MG63 (cell line): Measurements from ENCODE around the gene FARP1. TPM values are rescaled to one million over a fixed set of nuclear protein-coding genes. Genes with fewer than 3 reads are reported as not detected.

Source experiments
- DNase-seq: peaks from one replicate; pipeline ENCODE4 v3.0.0-alpha.2; 2020
- H3K27me3 ChIP-seq: fragments of 250-450 bp; sonication (Bioruptor Pico); 2 replicates; pipeline ENCODE4 v1.5.1; 2020; ENCODE audit warnings: mild to moderate bottlenecking, moderate library complexity
- H3K36me3 ChIP-seq: fragments of 250-450 bp; sonication (Bioruptor Pico); 2 replicates; pipeline ENCODE4 v1.5.1; 2020; ENCODE audit warnings: mild to moderate bottlenecking, moderate library complexity
- H3K4me3 ChIP-seq: fragments of 250-450 bp; sonication (Bioruptor Pico); 2 replicates; pipeline ENCODE4 v1.5.1; 2020; ENCODE audit warnings: mild to moderate bottlenecking, moderate library complexity
- H3K9me3 ChIP-seq: fragments of 250-450 bp; sonication (Bioruptor Pico); 2 replicates; pipeline ENCODE4 v1.5.1; 2020; ENCODE audit warnings: mild to moderate bottlenecking, moderate library complexity
- total RNA-seq: library from RNA; depleted of rRNA; stranded (reverse); fragments of >200 nt; shearing (Covaris generic); gene quantifications from 2 replicates; pipeline ENCODE4 v1.2.3, GENCODE V29; 2014; ENCODE audit warnings: low replicate concordance

Gene FARP1
- total RNA-seq, 1 experiment from 2014 or later = 16.0 TPM

DNA sequence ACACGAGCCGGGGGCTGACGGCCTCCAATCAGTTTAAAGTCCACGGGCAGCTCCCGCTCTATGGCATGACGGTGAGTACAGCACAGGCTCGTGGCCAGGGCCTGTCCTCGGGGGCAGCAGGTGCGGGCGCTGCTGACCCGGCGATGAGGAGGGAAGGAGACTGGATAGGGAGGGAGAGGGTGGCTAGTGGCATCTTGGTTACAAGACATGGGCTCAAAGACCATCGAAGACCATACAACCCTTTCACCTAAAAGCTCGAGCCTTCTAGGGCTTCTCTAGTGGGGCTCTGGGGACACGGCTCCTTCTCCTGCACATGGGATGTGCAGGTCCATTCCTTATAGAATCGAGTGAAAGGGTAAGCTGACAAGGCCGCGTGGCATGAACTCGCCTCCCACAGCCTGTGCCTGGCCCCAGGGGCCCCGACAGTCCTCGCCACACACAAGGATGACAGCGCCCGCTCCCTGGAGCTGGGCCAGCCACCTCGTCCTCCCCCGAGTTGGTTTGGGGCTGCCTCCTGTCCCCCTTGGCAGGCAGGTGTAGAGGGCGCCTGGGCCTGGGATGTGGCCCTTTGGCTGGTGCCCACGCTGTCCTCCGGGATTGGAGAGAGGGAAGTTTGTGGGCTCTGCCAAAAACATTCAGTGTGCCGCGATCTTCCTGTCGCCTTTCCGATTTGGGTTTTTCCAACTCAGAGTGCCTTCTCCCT is 296.4 kb downstream of the FARP1 start:
- Histone ChIP-seq H3K36me3 (peaks cover 4% of the 10 kb centered on the region), H3K27me3 (no peaks in the 10 kb centered on the region), H3K9me3 (no peaks in the 10 kb centered on the region), H3K4me3 (no peak overlapping the region)
- no peak for DNase-seq

DNA sequence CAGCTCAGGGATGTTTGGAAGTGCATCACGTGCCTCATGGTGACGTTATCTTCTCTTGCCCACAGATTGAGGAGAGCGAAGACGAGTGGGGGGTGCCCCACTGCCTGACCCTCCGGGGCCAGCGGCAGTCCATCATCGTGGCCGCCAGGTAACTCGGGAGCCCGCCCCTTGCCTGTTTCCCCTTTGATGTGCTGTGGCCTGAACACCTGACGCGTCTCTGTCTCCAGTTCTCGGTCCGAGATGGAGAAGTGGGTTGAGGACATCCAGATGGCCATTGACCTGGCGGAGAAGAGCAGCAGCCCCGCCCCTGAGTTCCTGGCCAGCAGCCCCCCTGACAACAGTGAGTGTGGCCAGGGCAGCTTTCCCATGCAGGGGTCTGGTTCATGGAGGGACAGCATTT is 297.0 kb downstream of the FARP1 start:
- Histone ChIP-seq H3K36me3 (peaks cover 5% of the 10 kb centered on the region), H3K9me3 (no peaks in the 10 kb centered on the region)
- DNase-seq = no peak

DNA sequence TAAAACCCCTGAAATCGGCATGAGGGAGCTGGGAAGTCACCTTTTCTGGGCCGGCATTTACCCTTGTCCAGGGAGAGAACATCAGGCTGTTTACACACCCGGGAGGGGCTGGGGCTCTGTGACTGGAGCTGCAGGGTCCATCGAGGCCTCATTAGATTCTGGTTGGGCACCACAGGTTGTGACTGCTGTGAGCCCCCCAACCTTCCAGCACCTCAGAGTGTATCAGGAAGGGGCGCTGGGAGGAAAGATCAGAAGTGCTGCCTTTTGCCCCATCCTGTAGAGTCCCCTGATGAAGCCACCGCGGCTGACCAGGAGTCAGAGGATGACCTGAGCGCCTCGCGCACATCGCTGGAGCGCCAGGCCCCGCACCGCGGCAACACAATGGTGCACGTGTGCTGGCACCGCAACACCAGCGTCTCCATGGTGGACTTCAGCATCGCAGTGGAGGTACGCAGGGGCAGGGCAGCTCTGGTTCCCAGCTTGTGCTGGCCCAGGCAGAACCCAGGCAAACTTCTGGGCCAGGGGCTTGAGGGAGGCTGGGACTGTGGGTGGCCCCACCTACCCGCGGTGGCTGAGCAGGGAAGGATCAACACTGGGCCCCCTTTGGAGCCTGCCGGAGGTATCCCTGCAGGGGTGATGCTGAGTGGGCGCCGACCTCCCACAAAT is 297.6 kb downstream of the FARP1 start:
- Histone ChIP-seq H3K9me3 (no peaks in the 10 kb centered on the region), H3K36me3 (peaks cover 8% of the 10 kb centered on the region), H3K4me3 (no peak overlapping the region), H3K27me3 (no peaks in the 10 kb centered on the region)
- DNase-seq = no peak

More for the DNA sequence above, 297.0 kb downstream of the FARP1 start:
- Histone ChIP-seq H3K27me3 (no peaks in the 10 kb centered on the region), H3K4me3 (no peak overlapping the region)

DNA sequence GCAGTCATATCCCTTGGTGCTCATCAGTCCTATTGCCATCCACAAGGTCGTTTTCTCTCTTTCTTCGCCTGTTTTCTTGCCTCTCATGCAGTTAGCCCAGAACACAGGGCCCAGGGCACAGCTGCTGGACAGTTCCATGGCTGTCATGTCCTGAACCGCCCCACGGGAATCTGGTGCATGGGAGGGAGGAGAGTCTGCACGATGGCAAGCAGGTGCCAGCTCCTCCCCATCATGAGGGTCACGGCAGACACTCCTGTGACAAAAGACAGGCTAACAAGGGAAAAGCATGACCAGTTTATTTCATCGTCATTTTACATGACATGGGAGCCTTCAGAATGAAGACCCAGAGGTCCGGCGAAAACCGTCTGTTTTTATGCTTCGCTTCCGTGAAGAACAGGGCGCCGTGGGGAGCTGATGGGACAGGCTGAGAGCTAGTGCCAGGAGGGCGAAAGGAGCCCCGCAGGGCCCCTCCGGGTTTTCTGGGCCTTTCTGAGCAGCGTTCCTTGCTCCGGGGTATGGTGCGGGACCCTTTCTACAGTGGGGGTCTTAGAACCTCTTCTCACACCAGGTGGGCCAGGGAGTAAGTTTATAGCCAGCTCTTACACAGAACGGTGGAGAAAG is 298.3 kb downstream of the FARP1 start:
- Histone ChIP-seq H3K36me3 (peaks cover 15% of the 10 kb centered on the region), H3K9me3 (no peaks in the 10 kb centered on the region), H3K4me3 (no peak overlapping the region), H3K27me3 (no peaks in the 10 kb centered on the region)
- no peak for DNase-seq

DNA sequence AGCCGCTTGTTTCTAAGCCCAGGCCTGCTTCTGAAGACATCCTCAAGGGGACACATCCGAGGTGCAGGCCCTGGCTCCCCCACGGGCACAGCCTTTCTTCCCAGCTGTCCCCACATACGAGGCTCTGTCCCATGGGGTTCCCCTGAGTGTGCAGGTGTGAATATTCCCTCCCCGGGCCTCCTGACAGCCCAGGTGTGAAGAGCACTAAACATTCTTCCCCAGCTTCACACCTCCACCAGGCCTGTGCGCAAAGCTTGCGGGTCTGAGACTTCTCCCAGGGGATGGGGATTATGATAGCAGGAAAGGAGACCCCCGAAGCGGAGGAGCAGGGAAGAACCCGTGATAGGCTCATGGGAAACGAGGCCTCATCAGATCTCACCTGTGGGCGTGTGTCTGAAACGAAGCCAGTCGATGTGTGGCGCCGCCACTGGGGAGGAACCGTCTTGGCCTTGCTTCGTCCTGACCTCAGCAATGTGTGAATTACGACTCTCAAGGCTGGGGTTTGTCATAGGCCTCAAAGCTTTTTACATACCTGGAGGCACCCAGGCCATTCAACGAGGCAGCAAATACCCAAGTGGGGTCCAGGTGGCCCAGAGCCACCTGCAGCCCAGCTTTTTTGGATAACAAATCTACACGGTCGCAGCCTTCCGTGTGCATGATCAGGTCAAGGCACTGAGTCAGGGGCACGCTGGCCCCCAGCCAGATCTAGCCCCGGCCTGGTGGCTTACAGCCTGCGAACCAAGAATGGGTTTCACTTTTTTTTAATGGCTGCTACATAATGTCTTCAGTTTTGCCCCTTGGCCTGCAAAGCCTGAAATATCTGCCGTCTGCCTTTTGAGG is 299.7 kb downstream of the FARP1 start:
- no peaks in the 10 kb centered on the region for H3K9me3 ChIP-seq
- H3K36me3 ChIP-seq = peaks cover 18% of the 10 kb centered on the region
- no peak for DNase-seq
- no peak overlapping the region for H3K4me3 ChIP-seq
- no peaks in the 10 kb centered on the region for H3K27me3 ChIP-seq

DNA sequence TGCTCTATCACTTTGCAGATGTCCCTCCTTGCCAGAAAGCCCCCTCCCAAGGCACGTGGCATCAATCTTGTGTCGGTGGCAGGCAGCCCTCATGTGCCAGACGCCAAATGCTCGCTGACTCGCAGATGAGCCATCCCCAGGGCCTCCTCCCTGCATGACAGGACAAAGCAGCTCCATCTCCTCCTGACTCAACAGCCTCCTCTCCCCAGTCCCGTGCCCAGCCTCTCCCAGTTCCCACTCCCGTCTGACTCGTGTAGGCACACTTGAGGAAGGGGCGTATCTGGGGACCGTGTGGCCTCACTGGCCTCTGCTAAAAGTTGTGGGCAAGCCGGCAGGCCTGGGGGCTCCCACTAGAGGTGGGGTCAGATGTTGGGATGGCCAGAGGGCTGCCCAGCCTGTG is 300.4 kb downstream of the FARP1 start:
- H3K27me3 ChIP-seq = no peaks in the 10 kb centered on the region
- H3K9me3 ChIP-seq = no peaks in the 10 kb centered on the region
- DNase-seq = peak; percentile 90
- peaks cover 19% of the 10 kb centered on the region for H3K36me3 ChIP-seq
- no peak overlapping the region for H3K4me3 ChIP-seq

DNA sequence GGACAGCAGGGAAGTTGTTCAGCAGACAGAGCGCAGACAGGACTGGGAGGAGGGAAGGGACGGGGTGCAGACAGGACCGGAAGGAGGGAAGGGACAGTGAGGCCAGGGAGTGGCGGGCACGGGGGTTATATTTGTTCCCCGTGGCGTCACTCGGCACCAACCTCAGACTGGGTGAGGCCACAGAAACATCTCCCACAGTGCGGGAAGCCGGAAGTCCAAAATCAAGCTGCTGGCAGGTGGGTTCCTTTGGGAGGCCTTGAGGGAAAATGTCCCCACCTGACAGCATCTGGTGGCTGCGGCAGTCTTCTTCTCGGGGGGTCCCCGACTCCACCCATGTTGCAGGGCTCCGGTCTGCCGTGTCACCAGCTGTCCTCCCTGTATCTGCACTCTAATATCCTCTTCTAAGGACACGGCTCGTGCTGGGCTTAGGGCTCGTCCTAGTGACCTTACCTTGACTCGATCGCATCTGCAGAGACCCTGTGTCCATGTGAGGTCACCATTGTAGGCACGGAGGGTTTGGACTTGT is 301.0 kb downstream of the FARP1 start:
- Histone ChIP-seq H3K36me3 (peaks cover 22% of the 10 kb centered on the region), H3K4me3 (no peak overlapping the region), H3K27me3 (no peaks in the 10 kb centered on the region), H3K9me3 (no peaks in the 10 kb centered on the region)
- no peak for DNase-seq

DNA sequence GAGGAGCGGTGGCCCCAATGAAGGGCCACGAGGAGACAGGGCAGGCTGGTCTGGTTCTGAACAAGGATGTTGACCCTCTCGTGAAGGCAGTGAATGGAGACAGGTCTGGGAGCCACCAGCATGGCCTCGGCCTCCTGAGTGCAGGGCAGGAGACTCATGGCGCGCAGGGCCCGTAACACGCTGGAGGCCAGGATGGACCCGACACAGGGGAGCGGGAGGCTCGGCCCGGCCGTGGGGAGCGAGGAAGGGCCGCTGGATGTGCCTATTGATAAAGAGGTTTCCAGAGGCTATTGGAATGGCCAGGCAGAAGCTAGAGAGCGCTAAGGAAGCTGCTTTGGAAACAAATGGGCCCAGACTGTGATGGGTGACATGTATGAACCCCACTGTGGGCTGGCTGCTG is 301.5 kb downstream of the FARP1 start:
- H3K4me3 ChIP-seq = no peak overlapping the region
- DNase-seq = no peak
- no peaks in the 10 kb centered on the region for H3K27me3 ChIP-seq
- H3K9me3 ChIP-seq = no peaks in the 10 kb centered on the region
- H3K36me3 ChIP-seq = peaks cover 25% of the 10 kb centered on the region

DNA sequence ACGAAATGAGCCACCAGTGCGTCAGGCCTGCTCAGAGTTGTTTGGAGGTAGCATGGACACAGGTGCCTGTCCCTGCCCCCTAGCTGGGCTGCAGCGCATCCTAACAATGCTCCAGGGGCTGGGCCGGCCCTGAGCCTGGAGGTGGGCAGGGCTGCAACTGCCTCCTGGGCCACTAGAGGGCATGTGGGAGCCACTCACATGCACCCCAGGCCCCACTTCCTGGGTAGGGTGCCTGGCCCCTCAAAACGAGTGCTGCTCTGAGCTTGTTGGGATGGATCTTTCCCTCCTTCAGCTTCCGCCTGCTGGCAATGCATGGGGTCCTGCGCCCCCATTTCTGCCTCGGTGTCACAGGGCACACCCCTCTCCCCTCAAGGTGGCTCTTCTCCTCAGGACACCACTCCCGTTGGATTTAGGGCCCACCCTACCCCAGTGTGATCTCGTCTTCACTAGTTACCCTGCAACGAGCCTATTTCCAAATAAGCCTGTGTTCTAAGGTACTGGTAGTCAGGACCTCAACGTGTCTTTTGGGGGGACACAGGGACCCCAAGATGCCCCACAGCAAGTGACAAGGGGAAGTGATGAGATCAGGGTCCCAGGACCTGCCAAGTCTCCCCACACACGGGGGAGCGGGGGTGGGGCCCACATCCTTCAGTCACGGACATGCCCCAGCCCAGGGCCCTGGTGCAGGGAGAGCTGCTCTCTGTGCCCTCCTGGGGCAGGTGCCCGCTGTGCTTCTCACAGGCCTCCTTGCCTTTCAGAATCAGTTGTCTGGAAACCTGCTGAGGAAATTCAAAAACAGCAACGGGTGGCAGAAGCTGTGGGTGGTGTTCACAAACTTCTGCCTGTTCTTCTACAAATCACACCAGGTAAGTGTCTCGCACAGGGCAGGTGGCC is 302.7 kb downstream of the FARP1 start:
- Histone ChIP-seq H3K27me3 (no peaks in the 10 kb centered on the region), H3K36me3 (peaks cover 31% of the 10 kb centered on the region), H3K4me3 (no peak overlapping the region), H3K9me3 (no peaks in the 10 kb centered on the region)
- DNase-seq = peak; percentile 61

DNA sequence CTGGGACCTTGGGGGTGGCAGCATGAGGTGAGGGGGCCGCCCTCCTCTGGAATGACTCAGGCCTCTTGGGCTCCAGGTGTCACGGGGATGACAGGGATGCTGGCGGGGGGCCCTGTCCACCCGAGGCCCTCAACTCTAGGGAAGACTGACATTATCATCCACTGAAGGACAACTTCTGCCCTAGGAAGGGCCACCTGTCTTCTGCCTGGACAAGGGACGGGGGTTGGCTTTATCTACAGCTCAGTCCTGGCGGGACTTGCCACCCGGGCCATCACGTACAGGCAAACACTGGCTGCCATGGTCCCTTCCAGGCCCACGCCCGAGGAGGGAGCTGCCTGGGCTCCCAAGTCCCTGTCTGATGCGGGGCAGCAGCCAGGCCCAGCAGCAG is 303.3 kb downstream of the FARP1 start:
- Histone ChIP-seq H3K36me3 (peaks cover 33% of the 10 kb centered on the region), H3K9me3 (no peaks in the 10 kb centered on the region), H3K4me3 (no peak overlapping the region), H3K27me3 (no peaks in the 10 kb centered on the region)
- no peak for DNase-seq

DNA sequence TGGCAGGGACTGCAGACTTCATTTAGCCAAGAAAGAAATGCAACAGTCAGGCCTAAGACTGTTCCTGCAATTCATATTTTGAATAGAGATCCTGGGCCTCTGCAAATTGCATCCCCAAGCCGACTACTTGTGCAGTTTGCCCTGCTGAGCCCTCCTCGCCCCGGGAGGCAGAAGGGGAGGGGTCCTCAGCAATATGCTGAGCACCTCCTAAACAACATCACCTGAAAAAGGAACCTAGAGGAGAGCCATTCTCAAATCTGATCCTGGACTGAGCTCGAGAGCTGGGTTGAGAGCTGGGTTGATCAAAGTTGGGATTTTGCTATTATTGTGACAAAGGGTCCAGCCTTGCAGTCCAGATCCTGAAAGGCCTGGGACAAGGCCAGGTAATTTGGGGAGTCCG is 304.2 kb downstream of the FARP1 start:
- Histone ChIP-seq H3K36me3 (peaks cover 42% of the 10 kb centered on the region), H3K4me3 (no peak overlapping the region), H3K9me3 (no peaks in the 10 kb centered on the region), H3K27me3 (no peaks in the 10 kb centered on the region)
- no peak for DNase-seq

DNA sequence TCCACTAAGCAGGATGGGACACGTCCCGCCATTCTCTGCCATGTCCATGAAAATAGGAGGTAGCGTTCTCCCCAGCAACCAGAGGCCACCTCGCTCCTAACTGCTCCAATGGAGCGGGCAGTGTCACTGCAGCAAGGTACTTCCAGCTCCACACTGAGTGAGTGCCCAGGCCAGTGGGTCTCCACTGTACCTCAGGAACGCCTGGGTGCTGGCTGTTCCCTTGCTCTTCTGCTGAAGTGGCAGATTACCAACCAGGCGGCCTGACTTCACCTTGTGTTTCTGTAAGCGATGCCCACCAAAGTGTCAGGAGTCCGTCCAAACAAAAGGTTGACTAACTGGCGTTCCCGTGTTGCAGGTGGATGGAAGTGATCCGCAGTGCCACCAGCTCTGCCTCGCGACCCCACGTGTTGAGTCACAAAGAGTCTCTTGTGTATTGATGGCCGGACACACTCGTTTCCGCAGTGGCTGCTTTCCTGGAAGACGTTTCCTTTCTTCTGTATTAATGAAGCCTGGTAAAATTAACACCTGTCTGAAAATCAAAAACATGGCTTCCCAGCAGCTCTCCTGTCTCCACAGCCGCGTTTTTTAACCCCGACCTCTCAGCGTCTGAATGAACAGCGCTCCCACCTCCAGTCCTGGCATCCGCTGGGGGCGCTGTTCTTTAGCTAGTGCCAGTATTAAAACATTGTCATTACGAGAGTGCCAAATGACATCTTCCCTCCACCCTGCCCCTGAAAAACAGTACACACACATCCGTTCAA is 305.2 kb downstream of the FARP1 start:
- DNase-seq = no peak
- peaks cover 51% of the 10 kb centered on the region for H3K36me3 ChIP-seq

DNA sequence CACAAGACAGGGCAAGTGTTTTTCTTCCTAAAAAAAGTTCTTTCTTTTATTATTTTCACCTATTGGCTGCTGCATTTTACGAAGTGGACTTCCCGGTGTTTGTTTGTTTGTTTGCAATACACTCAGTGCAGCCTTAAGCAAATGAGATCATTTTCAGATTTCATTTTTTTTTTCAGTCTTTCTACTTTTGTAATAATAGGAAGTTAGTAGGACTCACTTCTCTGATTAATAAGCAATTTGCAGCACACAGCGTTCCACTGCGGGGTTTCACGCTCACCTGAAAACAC is 305.7 kb downstream of the FARP1 start:
- Histone ChIP-seq H3K9me3 (no peaks in the 10 kb centered on the region), H3K27me3 (no peaks in the 10 kb centered on the region), H3K4me3 (no peak overlapping the region), H3K36me3 (peaks cover 56% of the 10 kb centered on the region)
- no peak for DNase-seq

More for the DNA sequence above, 305.2 kb downstream of the FARP1 start:
- Histone ChIP-seq H3K9me3 (no peaks in the 10 kb centered on the region), H3K4me3 (no peak overlapping the region), H3K27me3 (no peaks in the 10 kb centered on the region)

DNA sequence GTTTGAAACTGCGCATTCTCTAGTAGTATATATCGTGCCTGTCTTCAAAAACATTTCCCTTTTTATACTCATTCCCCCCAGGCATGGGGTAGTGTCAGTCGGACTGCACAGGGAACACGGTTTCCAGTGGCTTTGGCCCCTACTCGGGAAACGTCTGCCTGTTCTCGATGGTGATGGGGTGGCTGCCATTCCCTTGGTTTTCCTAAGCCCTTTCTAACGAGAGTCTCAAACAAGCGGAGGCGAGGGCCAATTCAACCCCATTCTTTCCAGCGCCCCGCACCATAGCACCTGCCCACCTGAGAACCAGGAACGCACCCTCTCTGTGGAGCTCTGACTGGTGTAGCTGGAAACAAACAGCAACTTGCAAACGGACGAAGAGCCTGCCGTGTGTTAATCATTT is 306.4 kb downstream of the FARP1 start:
- DNase-seq = no peak
- Histone ChIP-seq H3K4me3 (no peak overlapping the region), H3K27me3 (no peaks in the 10 kb centered on the region), H3K9me3 (no peaks in the 10 kb centered on the region), H3K36me3 (peaks cover 52% of the 10 kb centered on the region)

DNA sequence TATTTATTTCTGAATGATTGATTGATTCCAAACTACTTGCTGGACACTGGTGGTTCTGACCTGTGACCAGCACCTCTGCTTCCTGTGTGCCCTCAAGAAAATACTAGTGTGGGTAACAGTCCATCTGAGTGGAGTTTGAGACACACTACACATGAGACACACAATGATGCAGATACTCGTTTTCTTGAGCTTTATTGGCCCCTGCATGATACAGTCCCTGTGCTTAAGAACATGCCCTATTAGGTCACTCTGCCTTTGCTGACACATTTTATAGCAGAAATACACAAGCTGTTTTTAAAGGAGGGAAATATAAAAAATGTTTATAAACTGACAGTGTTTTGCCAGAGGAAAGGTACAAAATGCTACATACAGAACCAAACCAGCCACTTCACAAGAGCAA is 307.1 kb downstream of the FARP1 start:
- Histone ChIP-seq H3K9me3 (no peaks in the 10 kb centered on the region), H3K27me3 (no peaks in the 10 kb centered on the region), H3K4me3 (no peak overlapping the region), H3K36me3 (peaks cover 50% of the 10 kb centered on the region)
- DNase-seq = no peak
